H9 (cell line): ENCODE measurements around the gene GFM1. TPM values are rescaled to one million over a fixed set of nuclear protein-coding genes. Genes with fewer than 3 reads are reported as not detected.

Experiments
- DNase-seq: peaks from one replicate; pipeline ENCODE4 v3.0.0-alpha.2; 2017
- H2AFZ ChIP-seq: one replicate; pipeline ENCODE4 v1.6.1; 2013; ENCODE audit warnings: mild to moderate bottlenecking, low read length, control low read depth, moderate library complexity
- H2AK5ac ChIP-seq: 2 replicates; pipeline ENCODE4 v1.6.1; 2013; ENCODE audit warnings: low read length, control low read depth, mixed read lengths; ENCODE audit not compliant: insufficient read length
- H2BK120ac ChIP-seq: one replicate; pipeline ENCODE4 v1.6.1; 2013; ENCODE audit warnings: low read depth, mild to moderate bottlenecking, low read length, control low read depth, inconsistent platforms; ENCODE audit not compliant: poor library complexity, severe bottlenecking
- H2BK12ac ChIP-seq: 2 replicates; pipeline ENCODE4 v1.6.1; 2013; ENCODE audit warnings: low read length, control low read depth, mixed read lengths, low read depth; ENCODE audit not compliant: insufficient read length
- H2BK15ac ChIP-seq: 2 replicates; pipeline ENCODE4 v1.6.1; 2013; ENCODE audit warnings: low read depth, low read length, control low read depth
- H2BK20ac ChIP-seq: one replicate; pipeline ENCODE4 v1.6.1; 2013; ENCODE audit warnings: low read depth, mild to moderate bottlenecking, low read length, control low read depth, inconsistent platforms; ENCODE audit not compliant: poor library complexity, severe bottlenecking
- H2BK5ac ChIP-seq: 2 replicates; pipeline ENCODE4 v1.6.1; 2013; ENCODE audit warnings: low read length, control low read depth, mixed read lengths; ENCODE audit not compliant: insufficient read length
- H3K14ac ChIP-seq: 2 replicates; pipeline ENCODE4 v1.6.1; 2013; ENCODE audit warnings: low read length, control low read depth; ENCODE audit not compliant: insufficient read depth
- H3K18ac ChIP-seq: 2 replicates; pipeline ENCODE4 v1.6.1; 2013; ENCODE audit warnings: low read depth, mild to moderate bottlenecking, mixed read lengths, low read length, control low read depth; ENCODE audit not compliant: insufficient read length
- H3K23ac ChIP-seq: 2 replicates; pipeline ENCODE4 v1.6.1; 2013; ENCODE audit warnings: low read length, control low read depth, mixed read lengths, low read depth; ENCODE audit not compliant: insufficient read length
- H3K23me2 ChIP-seq: 2 replicates; pipeline ENCODE4 v1.6.1; 2013; ENCODE audit warnings: low read depth, mild to moderate bottlenecking, mixed read lengths, low read length, control low read depth; ENCODE audit not compliant: insufficient read length, poor library complexity, severe bottlenecking
- H3K27ac ChIP-seq: 2 replicates; pipeline ENCODE4 v1.5.1; 2013; ENCODE audit warnings: low read length, control low read depth, mixed read lengths, low read depth; ENCODE audit not compliant: insufficient read length
- H3K27me3 ChIP-seq: 2 replicates; pipeline ENCODE4 v1.6.1; 2013; ENCODE audit warnings: low read length, control low read depth, inconsistent platforms; ENCODE audit not compliant: insufficient read depth
- H3K4ac ChIP-seq: 2 replicates; pipeline ENCODE4 v1.6.1; 2013; ENCODE audit warnings: low read depth, mild to moderate bottlenecking, control low read depth, inconsistent platforms, low read length, moderate library complexity
- H3K4me1 ChIP-seq: 2 replicates; pipeline ENCODE4 v1.6.1; 2013; ENCODE audit warnings: low read length, control low read depth, inconsistent platforms; ENCODE audit not compliant: insufficient read depth
- H3K4me2 ChIP-seq: 2 replicates; pipeline ENCODE4 v1.6.1; 2013; ENCODE audit warnings: low read length, control low read depth, mixed read lengths; ENCODE audit not compliant: insufficient read length, insufficient read depth
- H3K56ac ChIP-seq: 2 replicates; pipeline ENCODE4 v1.6.1; 2013; ENCODE audit warnings: low read depth, mild to moderate bottlenecking, mixed read lengths, low read length, control low read depth; ENCODE audit not compliant: insufficient read length
- H3K79me1 ChIP-seq: 2 replicates; pipeline ENCODE4 v1.6.1; 2013; ENCODE audit warnings: low read depth, mild to moderate bottlenecking, moderate library complexity, low read length, control low read depth, inconsistent platforms; ENCODE audit not compliant: insufficient read depth, poor library complexity, severe bottlenecking
- H3K79me2 ChIP-seq: 2 replicates; pipeline ENCODE4 v1.6.1; 2013; ENCODE audit warnings: low read length, control low read depth, inconsistent platforms; ENCODE audit not compliant: insufficient read depth
- H3K9ac ChIP-seq: 2 replicates; pipeline ENCODE4 v1.6.1; 2013; ENCODE audit warnings: low read length, control low read depth, mixed read lengths; ENCODE audit not compliant: insufficient read length; ENCODE audit errors: extremely low read depth
- H3K9me3 ChIP-seq: one replicate; pipeline ENCODE4 v1.6.1; 2013; ENCODE audit warnings: low read depth, low read length, inconsistent platforms; ENCODE audit not compliant: control insufficient read depth
- H3T11ph ChIP-seq: one replicate; pipeline ENCODE4 v1.6.1; 2013; ENCODE audit warnings: mild to moderate bottlenecking, low read length, control low read depth, inconsistent platforms
- H4K20me1 ChIP-seq: one replicate; pipeline ENCODE4 v1.6.1; 2013; ENCODE audit not compliant: control insufficient read depth, insufficient read length, insufficient read depth
- H4K5ac ChIP-seq: 2 replicates; pipeline ENCODE4 v1.6.1; 2013; ENCODE audit warnings: low read depth, mild to moderate bottlenecking, mixed read lengths, low read length, control low read depth; ENCODE audit not compliant: insufficient read length
- H4K8ac ChIP-seq: replicated peaks from 2 replicates; pipeline ENCODE4 v1.6.1; 2013; ENCODE audit warnings: low read length, control low read depth, mixed read lengths, low read depth; ENCODE audit not compliant: insufficient read length
- H4K91ac ChIP-seq: 2 replicates; pipeline ENCODE4 v1.6.1; 2013; ENCODE audit warnings: low read depth, mild to moderate bottlenecking, moderate library complexity, mixed read lengths, low read length, control low read depth; ENCODE audit not compliant: insufficient read length
- H3K27ac Mint-ChIP-seq, 3 experiments: 2 replicates in 2 of 3; 3 replicates in 1 of 3; pipeline ENCODE4 v1.8.0; 2020 to 2021; ENCODE audit warnings: mixed read lengths in 3 of 3, mild to moderate bottlenecking in 1 of 3, moderate library complexity in 1 of 3
- H3K27me3 Mint-ChIP-seq: 2 replicates; pipeline ENCODE4 v1.8.0; 2021; ENCODE audit warnings: low read depth, mild to moderate bottlenecking, moderate library complexity, mixed read lengths
- H3K36me3 Mint-ChIP-seq, 3 experiments: 2 replicates in 2 of 3; 3 replicates in 1 of 3; pipeline ENCODE4 v1.8.0; 2020 to 2021; ENCODE audit warnings: low read depth in 3 of 3, mixed read lengths in 3 of 3; ENCODE audit not compliant: insufficient read depth in 1 of 3
- H3K4me1 Mint-ChIP-seq, 2 experiments: 2 replicates each; pipeline ENCODE4 v1.8.0; 2020; ENCODE audit warnings: mixed read lengths in 2 of 2
- H3K4me3 Mint-ChIP-seq, 2 experiments: 2 replicates in 1 of 2; 3 replicates in 1 of 2; pipeline ENCODE4 v1.8.0; 2020 to 2021; ENCODE audit warnings: mild to moderate bottlenecking in 2 of 2, mixed read lengths in 2 of 2, moderate library complexity in 1 of 2
- H3K9me3 Mint-ChIP-seq, 2 experiments: 2 replicates in 1 of 2; 3 replicates in 1 of 2; pipeline ENCODE4 v1.8.0; 2020; ENCODE audit warnings: mild to moderate bottlenecking in 2 of 2, mixed read lengths in 2 of 2, moderate library complexity in 1 of 2
- CTCF ChIP-seq: fragments of 200-600 bp; sonication (generic); conservative IDR thresholded peaks from 3 replicates; pipeline ENCODE4 v1.8.0; 2021; ENCODE audit warnings: antibody characterized with exemption, mild to moderate bottlenecking
- whole genome bisulfite sequencing: extraction: QIAGEN DNeasy Blood & Tissue Kit; methylation state at CpG from one replicate; pipeline ENCODE4 v1.1.7; 2013; ENCODE audit warnings: missing lambda C conversion rate, low lambda C conversion rate, mixed read lengths; ENCODE audit not compliant: insufficient read length; ENCODE audit errors: extremely low coverage; 5-methylcytosine and 5-hydroxymethylcytosine counted together
- total RNA-seq: library from RNA; stranded (reverse); gene quantifications from 2 replicates; pipeline ENCODE4 v1.2.1, GENCODE V29; 2021

GFM1 gene
- total RNA-seq, 1 experiment from 2014 or later = 47.1 TPM

- no CpG with 5 or more reads among the region's 4 CpGs for WGBS
- no peak overlapping the region for H3K4ac ChIP-seq
- H3T11ph ChIP-seq = no peak overlapping the region
- Mint-ChIP-seq H3K27ac (peak overlapping the region in 1 of 3 experiments; percentile 7; a peak in 1 of 7 replicates), H3K9me3 (no peaks in the 10 kb centered on the region), H3K4me1 (peaks cover 6 to 7% of the 10 kb centered on the region in 2 experiments; a peak in 3 of 4 replicates), H3K36me3 (peaks cover 12 to 70% (median 42%) of the 10 kb centered on the region in 3 experiments; a peak in 6 of 7 replicates), H3K27me3 (no peaks in the 10 kb centered on the region), H3K4me3 (no peak overlapping the region)
- no peak overlapping the region for H2BK120ac ChIP-seq
- no peaks in the 10 kb centered on the region for H3K23me2 ChIP-seq
- no peaks in the 10 kb centered on the region for H3K9me3 ChIP-seq
- no peak overlapping the region for H2AK5ac ChIP-seq
- TF ChIP-seq CTCF = no peak
- H3K79me1 ChIP-seq = peaks cover 3% of the 10 kb centered on the region
- no peak overlapping the region for H3K9ac ChIP-seq
- no peak overlapping the region for H3K18ac ChIP-seq
- H3K56ac ChIP-seq = no peak overlapping the region
- H4K91ac ChIP-seq = no peak overlapping the region
- H4K20me1 ChIP-seq = no peaks in the 10 kb centered on the region
- H3K4me2 ChIP-seq = no peak overlapping the region
- no peak overlapping the region for H4K5ac ChIP-seq
- H2BK5ac ChIP-seq = no peak overlapping the region
- H3K79me2 ChIP-seq = peaks cover 6% of the 10 kb centered on the region; the same call in 1 of the 2 replicates
- H4K8ac ChIP-seq = no peak overlapping the region
- no peak overlapping the region for H3K27ac ChIP-seq
- no peak for DNase-seq
- no peaks in the 10 kb centered on the region for H3K27me3 ChIP-seq
- no peaks in the 10 kb centered on the region for H3K4me1 ChIP-seq
- H2BK12ac ChIP-seq = no peak overlapping the region
- H2BK20ac ChIP-seq = no peak overlapping the region
- no peak overlapping the region for H2BK15ac ChIP-seq
- no peak overlapping the region for H3K23ac ChIP-seq
- H2AFZ ChIP-seq = no peak overlapping the region
- no peak overlapping the region for H3K14ac ChIP-seq
Measured at GRCh38 chr3:158649791-158650190, 5.5 kb downstream of the GFM1 start.
